ENCODE results near the gene C20orf96. TPM values are rescaled to one million over a fixed set of nuclear protein-coding genes. Genes with fewer than 3 reads are reported as not detected.
"Not testable (repeated sequence)": the region's sequence is repeated elsewhere in the genome, so short reads cannot be mapped to it uniquely, and the experiment has no call there.

Gene C20orf96
- total RNA-seq (1 to 10 TPM; 4.8 to 9.1 (median 6.9) TPM), polyA plus RNA-seq (4.2 TPM)
- long read RNA-seq, donor 1, partial matches to known transcripts = 2 of 5 reads
- long read RNA-seq, donor 1, other reads (novel, unspliced or antisense) = 1 of 5 reads
- long read RNA-seq, donor 2, partial matches to known transcripts = 1 of 6 reads
- long read RNA-seq, donor 2, other reads (novel, unspliced or antisense) = 4 of 6 reads
- long read RNA-seq, donor 3, partial matches to known transcripts = 6 of 15 reads
- long read RNA-seq, donor 3, other reads (novel, unspliced or antisense) = 5 of 15 reads
- long read RNA-seq, donor 4, partial matches to known transcripts = 1 of 6 reads
- long read RNA-seq, donor 4, other reads (novel, unspliced or antisense) = 5 of 6 reads

DNA sequence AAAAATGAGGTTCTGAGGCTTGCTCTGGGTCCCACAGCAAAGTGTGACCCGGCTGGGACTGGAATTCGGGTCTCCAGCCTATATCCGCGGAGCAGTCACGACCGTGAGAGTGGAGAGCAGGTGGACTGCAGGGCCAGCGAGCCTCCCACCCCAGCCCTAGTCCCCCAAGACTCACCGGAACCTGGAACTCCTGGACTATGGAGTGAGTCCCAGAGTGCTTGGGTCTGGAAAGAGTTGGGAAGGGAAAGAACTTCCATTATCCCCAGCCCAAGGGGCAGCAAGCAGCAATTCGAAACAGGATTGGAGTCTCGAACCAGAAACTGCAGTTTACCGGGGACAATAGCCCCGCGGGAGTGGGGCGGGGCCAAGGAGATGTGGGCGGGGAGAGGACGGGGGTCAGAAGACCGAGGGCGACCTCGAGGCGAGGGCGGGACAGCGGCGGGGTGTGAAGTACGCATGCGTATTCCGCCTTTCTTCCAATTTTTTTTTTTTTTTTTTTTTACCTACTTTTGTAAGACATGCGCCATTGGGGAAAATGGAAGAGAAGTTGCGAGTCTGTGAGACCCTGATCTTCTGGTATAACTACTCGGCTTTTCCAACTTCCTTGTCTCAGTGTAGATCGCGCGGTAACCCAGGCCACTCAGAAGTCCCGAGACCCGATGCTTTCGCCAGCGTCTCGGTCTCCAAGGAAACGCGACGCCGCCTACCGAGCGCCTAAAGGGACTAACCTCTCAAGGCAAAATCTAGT, at the start of gene C20orf96:
Gene C20orf96, minus strand, starts transcription at position 667 of the 748 bp plus-strand sequence. Its CDS starts 140 bp downstream, at position 527.
- DNase-seq (peak; percentile 94 to 98 (median 98)), ATAC-seq (peak; percentile 97 to 98)
- no peaks in the 10 kb centered on the region for H3K27me3 ChIP-seq (ENCODE audit: control insufficient read depth, insufficient read depth)
- no peaks in the 10 kb centered on the region for H3K9me3 ChIP-seq (ENCODE audit: control insufficient read depth, low read length)
- WGBS = under 1% methylated on average over 43 of the region's 43 CpGs
- H3K4me3 ChIP-seq (ENCODE audit: low read length) = peak within 1 kb of the TSS; percentile 96
- H3K4me1 ChIP-seq (ENCODE audit: control insufficient read depth, insufficient read depth, low read length) = no peaks in the 10 kb centered on the region
- peak within 1 kb of the TSS; percentile 90 for H3K27ac ChIP-seq (ENCODE audit: low read length)
- intact Hi-C loops (cut with DNase I) = no loop called here

DNA sequence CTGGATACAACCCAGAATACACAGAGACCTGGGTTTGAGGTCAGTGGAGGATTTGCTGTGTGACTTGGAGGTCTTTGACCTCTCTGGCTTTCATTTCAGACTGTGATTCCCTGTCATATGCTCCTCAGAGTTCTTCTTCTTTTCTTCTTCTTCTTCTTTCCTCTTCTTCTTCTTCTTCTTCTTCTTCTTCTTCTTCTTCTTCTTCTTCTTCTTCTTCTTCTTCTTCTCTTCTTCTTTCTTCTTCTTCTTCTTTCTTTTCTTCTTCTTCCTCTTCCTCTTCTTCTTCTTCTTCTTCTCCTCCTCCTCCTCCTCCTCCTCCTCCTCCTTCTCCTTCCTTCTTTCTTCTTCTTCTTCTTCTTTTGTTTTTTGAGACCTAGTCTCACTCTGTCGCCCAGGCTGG, 45.5 kb upstream of the C20orf96 start:
- WGBS = 87% methylated on average over 1 of the region's 1 CpG
- not testable (repeated sequence) for H3K27me3 ChIP-seq (ENCODE audit: control insufficient read depth, insufficient read depth); ATAC-seq; H3K27ac ChIP-seq (ENCODE audit: low read length); DNase-seq; H3K4me1 ChIP-seq (ENCODE audit: control insufficient read depth, insufficient read depth, low read length); H3K9me3 ChIP-seq (ENCODE audit: control insufficient read depth, low read length); H3K4me3 ChIP-seq (ENCODE audit: low read length)
- intact Hi-C loops (cut with DNase I) = loop anchor here in 1 of 4 donors (10.0 kb wide), 1 partner anchor 121 kb away; no protein-coding TSS in a partner anchor

DNA sequence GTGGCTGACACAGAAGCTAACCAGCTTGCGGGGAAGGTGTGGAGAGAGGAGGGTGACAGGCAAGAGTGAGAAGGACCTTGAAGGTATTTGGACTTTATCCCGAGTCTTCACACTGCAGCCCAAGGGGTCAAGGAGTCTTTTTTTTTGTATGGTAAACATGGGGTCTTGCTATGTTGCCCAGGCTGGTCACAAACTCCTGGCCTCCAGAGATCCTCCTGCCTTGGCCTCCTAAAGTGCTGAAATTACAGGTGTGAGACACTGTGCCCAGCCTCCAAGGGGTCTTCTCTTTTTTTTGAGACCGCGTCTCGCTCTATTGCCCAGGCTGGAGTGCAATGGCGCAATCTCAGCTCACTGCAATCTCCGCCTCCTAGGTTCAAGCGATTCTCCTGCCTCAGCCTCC, 44.0 kb upstream of the C20orf96 start:
- DNase-seq (no peak), ATAC-seq (no peak)
- no peaks in the 10 kb centered on the region for H3K4me1 ChIP-seq (ENCODE audit: control insufficient read depth, insufficient read depth, low read length)
- H3K4me3 ChIP-seq (ENCODE audit: low read length) = no peak overlapping the region
- H3K27me3 ChIP-seq (ENCODE audit: control insufficient read depth, insufficient read depth) = no peaks in the 10 kb centered on the region
- 94% methylated on average over 8 of the region's 8 CpGs for WGBS
- H3K27ac ChIP-seq (ENCODE audit: low read length) = no peak overlapping the region
- no peaks in the 10 kb centered on the region for H3K9me3 ChIP-seq (ENCODE audit: control insufficient read depth, low read length)
- intact Hi-C loops (cut with DNase I) = loop anchor here in 1 of 4 donors (10.0 kb wide), 1 partner anchor 120 kb away; no protein-coding TSS in a partner anchor

- Histone ChIP-seq H3K4me1 (ENCODE audit: control insufficient read depth, insufficient read depth, low read length) (no peaks in the 10 kb centered on the region), H3K4me3 (ENCODE audit: low read length) (no peak overlapping the region), H3K27ac (ENCODE audit: low read length) (no peak overlapping the region), H3K27me3 (ENCODE audit: control insufficient read depth, insufficient read depth) (no peaks in the 10 kb centered on the region), H3K9me3 (ENCODE audit: control insufficient read depth, low read length) (no peaks in the 10 kb centered on the region)
- DNase-seq = peak in 1 of 3 donors; percentile 69
- ATAC-seq = peak; percentile 2 to 15
- WGBS = 45% methylated on average over 16 of the region's 16 CpGs
- intact Hi-C loops (cut with DNase I) = loop anchor here in 1 of 4 donors (10.0 kb wide), 1 partner anchor 116 kb away; no protein-coding TSS in a partner anchor
These were observed 39.9 kb upstream of the C20orf96 start for GRCh38 chr20:330233-331149.

- intact Hi-C loops (cut with DNase I) = loop anchor here in 2 of 4 donors (10.0 kb wide), 2 partner anchors 55 to 115 kb away; no protein-coding TSS in a partner anchor
- Histone ChIP-seq H3K9me3 (ENCODE audit: control insufficient read depth, low read length) (no peaks in the 10 kb centered on the region), H3K4me1 (ENCODE audit: control insufficient read depth, insufficient read depth, low read length) (no peaks in the 10 kb centered on the region), H3K27me3 (ENCODE audit: control insufficient read depth, insufficient read depth) (no peaks in the 10 kb centered on the region), H3K27ac (ENCODE audit: low read length) (no peak overlapping the region), H3K4me3 (ENCODE audit: low read length) (no peak overlapping the region)
- WGBS = 78% methylated on average over 4 of the region's 4 CpGs
- DNase-seq (no peak), ATAC-seq (no peak)
These were observed 39.3 kb upstream of the C20orf96 start for GRCh38 chr20:329851-330232.

DNA sequence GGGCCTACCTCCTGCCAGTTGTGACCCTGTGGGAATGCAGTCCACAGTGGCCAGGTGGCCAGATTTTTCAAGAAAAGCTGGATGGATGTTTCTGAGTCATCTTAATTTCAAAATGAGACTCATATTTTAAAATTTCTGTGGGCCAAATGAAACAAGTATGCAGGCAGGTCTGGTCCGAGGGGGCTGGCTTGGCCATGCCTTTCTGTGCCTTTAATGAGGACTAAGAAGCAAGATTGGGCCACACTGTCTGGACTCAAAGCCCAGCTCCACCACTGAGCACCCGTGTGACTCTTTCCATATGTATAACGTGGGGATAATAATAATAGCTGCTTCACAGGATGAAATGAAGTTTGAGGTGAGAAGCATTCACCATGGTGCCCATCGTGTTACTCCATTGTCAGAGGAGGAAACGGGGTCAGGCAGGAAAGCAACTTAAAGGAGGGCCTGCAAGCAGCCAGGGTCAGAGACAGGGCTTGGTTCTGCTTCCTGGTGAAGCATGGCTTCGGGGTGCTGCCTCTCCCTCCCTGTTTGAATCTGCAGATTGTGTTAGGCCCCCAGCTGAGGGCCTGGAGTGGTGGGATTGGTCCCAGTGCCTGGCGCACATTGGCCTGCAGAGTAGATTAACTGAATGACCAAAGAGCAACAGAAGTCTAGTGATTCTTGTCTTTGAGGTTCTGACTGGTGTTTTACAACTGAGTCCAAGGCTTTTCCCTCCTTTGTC, 38.6 kb upstream of the C20orf96 start:
- intact Hi-C loops (cut with DNase I) = loop anchor here in 1 of 4 donors (10.0 kb wide), 1 partner anchor 54 kb away; no protein-coding TSS in a partner anchor
- Histone ChIP-seq H3K27me3 (ENCODE audit: control insufficient read depth, insufficient read depth) (no peaks in the 10 kb centered on the region), H3K4me3 (ENCODE audit: low read length) (no peak overlapping the region), H3K4me1 (ENCODE audit: control insufficient read depth, insufficient read depth, low read length) (no peaks in the 10 kb centered on the region), H3K27ac (ENCODE audit: low read length) (no peak overlapping the region), H3K9me3 (ENCODE audit: control insufficient read depth, low read length) (no peaks in the 10 kb centered on the region)
- no peak for DNase-seq
- WGBS = 45% methylated on average over 7 of the region's 7 CpGs
- no peak for ATAC-seq

- ATAC-seq = no peak
- peak in 1 of 3 donors; percentile 59 for DNase-seq
- peak overlapping the region; percentile 16 for H3K27ac ChIP-seq (ENCODE audit: low read length)
- H3K9me3 ChIP-seq (ENCODE audit: control insufficient read depth, low read length) = no peaks in the 10 kb centered on the region
- peak overlapping the region; percentile 79 for H3K4me3 ChIP-seq (ENCODE audit: low read length)
- H3K27me3 ChIP-seq (ENCODE audit: control insufficient read depth, insufficient read depth) = no peaks in the 10 kb centered on the region
- no peaks in the 10 kb centered on the region for H3K4me1 ChIP-seq (ENCODE audit: control insufficient read depth, insufficient read depth, low read length)
- WGBS = 41% methylated on average over 31 of the region's 31 CpGs
- intact Hi-C loops (cut with DNase I) = loop anchor here in 1 of 4 donors (10.0 kb wide), 1 partner anchor 54 kb away; no protein-coding TSS in a partner anchor
These were observed 37.8 kb upstream of the C20orf96 start for GRCh38 chr20:328027-328974.

- Histone ChIP-seq H3K4me3 (ENCODE audit: low read length) (peak overlapping the region; percentile 79), H3K27me3 (ENCODE audit: control insufficient read depth, insufficient read depth) (no peaks in the 10 kb centered on the region), H3K27ac (ENCODE audit: low read length) (peak overlapping the region; percentile 16), H3K9me3 (ENCODE audit: control insufficient read depth, low read length) (no peaks in the 10 kb centered on the region), H3K4me1 (ENCODE audit: control insufficient read depth, insufficient read depth, low read length) (no peaks in the 10 kb centered on the region)
- intact Hi-C loops (cut with DNase I) = loop anchor here in 1 of 4 donors (10.0 kb wide), 1 partner anchor 53 kb away; no protein-coding TSS in a partner anchor
- ATAC-seq (peak; percentile 58 to 65), DNase-seq (peak; percentile 88 to 95 (median 94))
- WGBS = 5% methylated on average over 46 of the region's 47 CpGs
These were observed 36.9 kb upstream of the C20orf96 start for GRCh38 chr20:327186-328026.
